Measurements from ENCODE around the gene SAXO2.
"Not testable (repeated sequence)": the region's sequence is repeated elsewhere in the genome, so short reads cannot be mapped to it uniquely, and the experiment has no call there.

SAXO2 gene

GRCh38 chr15:82288202-82288601 lies 25.6 kb downstream of the SAXO2 start:
- not testable (repeated sequence) for DNase-seq

- no peak for DNase-seq
These were observed 29.7 kb downstream of the SAXO2 start for GRCh38 chr15:82292271-82292670.

- no peak for DNase-seq
These were observed 31.6 kb downstream of the SAXO2 start for GRCh38 chr15:82294061-82294690.

GRCh38 chr15:82297546-82297945 lies 34.9 kb downstream of the SAXO2 start:
- no peak for DNase-seq

GRCh38 chr15:82298032-82298431 lies 35.4 kb downstream of the SAXO2 start:
- DNase-seq: no peak

GRCh38 chr15:82298520-82298919 lies 35.9 kb downstream of the SAXO2 start:
- no peak for DNase-seq

- not testable (repeated sequence) for DNase-seq
These were observed 36.9 kb downstream of the SAXO2 start for GRCh38 chr15:82299511-82299914.

- not testable (repeated sequence) for DNase-seq
These were observed 37.7 kb downstream of the SAXO2 start for GRCh38 chr15:82300326-82300725.

- no peak for DNase-seq
These were observed 38.3 kb downstream of the SAXO2 start for GRCh38 chr15:82300883-82301282.

GRCh38 chr15:82301296-82302016 lies 38.8 kb downstream of the SAXO2 start:
- no peak for DNase-seq

- no peak for DNase-seq
These were observed 41.5 kb downstream of the SAXO2 start for GRCh38 chr15:82303956-82304777.

GRCh38 chr15:82304778-82305090 lies 42.1 kb downstream of the SAXO2 start:
- no peak for DNase-seq

GRCh38 chr15:82305621-82306048 lies 43.0 kb downstream of the SAXO2 start:
- no peak for DNase-seq

- no peak for DNase-seq
These were observed 44.4 kb downstream of the SAXO2 start for GRCh38 chr15:82306791-82307713.

GRCh38 chr15:82307714-82308081 lies 45.1 kb downstream of the SAXO2 start:
- no peak for DNase-seq

- DNase-seq: no peak
These were observed 47.2 kb downstream of the SAXO2 start for GRCh38 chr15:82309802-82310201.

GRCh38 chr15:82311321-82311720 lies 48.7 kb downstream of the SAXO2 start:
- not testable (repeated sequence) for DNase-seq

- DNase-seq: no peak
These were observed 50.1 kb downstream of the SAXO2 start for GRCh38 chr15:82312586-82313349.

- no peak for DNase-seq
These were observed 50.8 kb downstream of the SAXO2 start for GRCh38 chr15:82313446-82313845.

- not testable (repeated sequence) for DNase-seq
These were observed 51.5 kb downstream of the SAXO2 start for GRCh38 chr15:82313951-82314768.
